ENCODE measurements around the gene FSTL4. TPM values are rescaled to one million over a fixed set of nuclear protein-coding genes. Genes with fewer than 3 reads are reported as not detected.
"Not testable (repeated sequence)": the region's sequence is repeated elsewhere in the genome, so short reads cannot be mapped to it uniquely, and the experiment has no call there.

The FSTL4 gene
- total and polyA plus RNA-seq, 2 experiments from 2014 or later, result 1.4 to 2.8 TPM

GRCh38 chr5:133396187-133396741, 216.1 kb downstream of the FSTL4 start:
- Histone ChIP-seq H2AFZ (no peak overlapping the region), H3K9me2 (ENCODE audit: insufficient read depth) (0 out of 2 replicates have a peak, but pooled peaks cover 4% of the 10 kb centered on the region), H3K27ac (ENCODE audit: low read depth) (no peak overlapping the region), H3F3A (replicated peaks; ENCODE audit: low read depth) (no peaks in the 10 kb centered on the region), H4K20me1 (replicated peaks; ENCODE audit: insufficient read depth) (no peaks in the 10 kb centered on the region), H3K36me3 (ENCODE audit: insufficient read depth) (no peaks in the 10 kb centered on the region), H3K79me2 (replicated peaks; ENCODE audit: insufficient read depth) (no peaks in the 10 kb centered on the region), H3K4me3 (no peak overlapping the region), H3K4me2 (no peak overlapping the region), H3K4me1 (ENCODE audit: insufficient read depth) (0 out of 2 replicates have a peak, but pooled peaks cover 6% of the 10 kb centered on the region), H3K27me3 (ENCODE audit: insufficient read depth) (no peaks in the 10 kb centered on the region)
- H3K36me3 Mint-ChIP-seq (ENCODE audit: low read depth), result peaks cover 6% of the 10 kb centered on the region; the same call in 1 of the 3 replicates
- peaks cover under 1% of the 10 kb centered on the region for H3K27me3 Mint-ChIP-seq (ENCODE audit: insufficient read depth, low read depth, poor library complexity)
- ATAC-seq (peak; percentile 84), DNase-seq (ENCODE audit: low spot score) (peak; percentile 49)
- peaks cover 19% of the 10 kb centered on the region for H3K9me3 Mint-ChIP-seq
- no peak for TF ChIP-seq ZNF114 (CRISPR knock-in tag; IDR thresholded peaks at IDR 0.05)
- TF ChIP-seq NANOG (IDR thresholded peaks at IDR 0.05; ENCODE audit: borderline replicate concordance), result no peak
- no peak for TF ChIP-seq ZNF462 (CRISPR knock-in tag; IDR thresholded peaks at IDR 0.05)
- TF ChIP-seq, protein P1, sequence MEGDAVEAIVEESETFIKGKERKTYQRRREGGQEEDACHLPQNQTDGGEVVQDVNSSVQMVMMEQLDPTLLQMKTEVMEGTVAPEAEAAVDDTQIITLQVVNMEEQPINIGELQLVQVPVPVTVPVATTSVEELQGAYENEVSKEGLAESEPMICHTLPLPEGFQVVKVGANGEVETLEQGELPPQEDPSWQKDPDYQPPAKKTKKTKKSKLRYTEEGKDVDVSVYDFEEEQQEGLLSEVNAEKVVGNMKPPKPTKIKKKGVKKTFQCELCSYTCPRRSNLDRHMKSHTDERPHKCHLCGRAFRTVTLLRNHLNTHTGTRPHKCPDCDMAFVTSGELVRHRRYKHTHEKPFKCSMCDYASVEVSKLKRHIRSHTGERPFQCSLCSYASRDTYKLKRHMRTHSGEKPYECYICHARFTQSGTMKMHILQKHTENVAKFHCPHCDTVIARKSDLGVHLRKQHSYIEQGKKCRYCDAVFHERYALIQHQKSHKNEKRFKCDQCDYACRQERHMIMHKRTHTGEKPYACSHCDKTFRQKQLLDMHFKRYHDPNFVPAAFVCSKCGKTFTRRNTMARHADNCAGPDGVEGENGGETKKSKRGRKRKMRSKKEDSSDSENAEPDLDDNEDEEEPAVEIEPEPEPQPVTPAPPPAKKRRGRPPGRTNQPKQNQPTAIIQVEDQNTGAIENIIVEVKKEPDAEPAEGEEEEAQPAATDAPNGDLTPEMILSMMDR (conservative IDR thresholded peaks at IDR 0.05; ENCODE audit: low read depth in 2 of 2), result no peak
- TF ChIP-seq EZH2 (IDR thresholded peaks at IDR 0.05; ENCODE audit: low read depth, unreplicated experiment), result no peak
- TF ChIP-seq POLR2AphosphoS5 (IDR thresholded peaks at IDR 0.05; ENCODE audit: low read depth), result no peak
- TF ChIP-seq EZH2phosphoT487 (IDR thresholded peaks at IDR 0.05; ENCODE audit: unreplicated experiment), result no peak
- TF ChIP-seq, protein P2, sequence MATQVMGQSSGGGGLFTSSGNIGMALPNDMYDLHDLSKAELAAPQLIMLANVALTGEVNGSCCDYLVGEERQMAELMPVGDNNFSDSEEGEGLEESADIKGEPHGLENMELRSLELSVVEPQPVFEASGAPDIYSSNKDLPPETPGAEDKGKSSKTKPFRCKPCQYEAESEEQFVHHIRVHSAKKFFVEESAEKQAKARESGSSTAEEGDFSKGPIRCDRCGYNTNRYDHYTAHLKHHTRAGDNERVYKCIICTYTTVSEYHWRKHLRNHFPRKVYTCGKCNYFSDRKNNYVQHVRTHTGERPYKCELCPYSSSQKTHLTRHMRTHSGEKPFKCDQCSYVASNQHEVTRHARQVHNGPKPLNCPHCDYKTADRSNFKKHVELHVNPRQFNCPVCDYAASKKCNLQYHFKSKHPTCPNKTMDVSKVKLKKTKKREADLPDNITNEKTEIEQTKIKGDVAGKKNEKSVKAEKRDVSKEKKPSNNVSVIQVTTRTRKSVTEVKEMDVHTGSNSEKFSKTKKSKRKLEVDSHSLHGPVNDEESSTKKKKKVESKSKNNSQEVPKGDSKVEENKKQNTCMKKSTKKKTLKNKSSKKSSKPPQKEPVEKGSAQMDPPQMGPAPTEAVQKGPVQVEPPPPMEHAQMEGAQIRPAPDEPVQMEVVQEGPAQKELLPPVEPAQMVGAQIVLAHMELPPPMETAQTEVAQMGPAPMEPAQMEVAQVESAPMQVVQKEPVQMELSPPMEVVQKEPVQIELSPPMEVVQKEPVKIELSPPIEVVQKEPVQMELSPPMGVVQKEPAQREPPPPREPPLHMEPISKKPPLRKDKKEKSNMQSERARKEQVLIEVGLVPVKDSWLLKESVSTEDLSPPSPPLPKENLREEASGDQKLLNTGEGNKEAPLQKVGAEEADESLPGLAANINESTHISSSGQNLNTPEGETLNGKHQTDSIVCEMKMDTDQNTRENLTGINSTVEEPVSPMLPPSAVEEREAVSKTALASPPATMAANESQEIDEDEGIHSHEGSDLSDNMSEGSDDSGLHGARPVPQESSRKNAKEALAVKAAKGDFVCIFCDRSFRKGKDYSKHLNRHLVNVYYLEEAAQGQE (IDR thresholded peaks at IDR 0.05; ENCODE audit: unreplicated experiment), result no peak
- TF ChIP-seq JUNB (IDR thresholded peaks at IDR 0.05; ENCODE audit: unreplicated experiment), result no peak
- peaks cover 19% of the 10 kb centered on the region for H3K4me1 Mint-ChIP-seq
- H3K27ac Mint-ChIP-seq, result no peak overlapping the region; the same call in 1 of the 2 replicates
- no peak overlapping the region for H3K4me3 Mint-ChIP-seq

- H3K27me3 Mint-ChIP-seq (ENCODE audit: insufficient read depth, low read depth, poor library complexity); H3K4me2 ChIP-seq; DNase-seq (ENCODE audit: low spot score); H3K4me1 ChIP-seq (ENCODE audit: insufficient read depth); H3K36me3 Mint-ChIP-seq (ENCODE audit: low read depth); H3K4me3 Mint-ChIP-seq; H3K36me3 ChIP-seq (ENCODE audit: insufficient read depth); ATAC-seq; H3K27ac ChIP-seq (ENCODE audit: low read depth); H3K9me2 ChIP-seq (ENCODE audit: insufficient read depth); H3K27ac Mint-ChIP-seq; H4K20me1 ChIP-seq (replicated peaks; ENCODE audit: insufficient read depth); H3K4me3 ChIP-seq; H3K79me2 ChIP-seq (replicated peaks; ENCODE audit: insufficient read depth); H3K27me3 ChIP-seq (ENCODE audit: insufficient read depth); H2AFZ ChIP-seq; H3F3A ChIP-seq (replicated peaks; ENCODE audit: low read depth): not testable (repeated sequence)
- Mint-ChIP-seq H3K4me1 (peaks cover 14% of the 10 kb centered on the region), H3K9me3 (peaks cover 19% of the 10 kb centered on the region)
Measured at GRCh38 chr5:133395207-133395606, 217.1 kb downstream of the FSTL4 start.
